Measurements from ENCODE around the gene MAP7D1.
"Not testable (repeated sequence)": the region's sequence is repeated elsewhere in the genome, so short reads cannot be mapped to it uniquely, and the experiment has no call there.

MAP7D1 gene

GRCh38 chr1:36168514-36168913 lies 12.6 kb downstream of the MAP7D1 start:
- no peak for DNase-seq (ENCODE audit: low spot score)

GRCh38 chr1:36170643-36171412 lies 14.9 kb downstream of the MAP7D1 start:
- no peak for DNase-seq (ENCODE audit: low spot score)

GRCh38 chr1:36172017-36172747 lies 16.2 kb downstream of the MAP7D1 start:
- no peak for DNase-seq (ENCODE audit: low spot score)

- DNase-seq (ENCODE audit: low spot score): no peak
These were observed 17.0 kb downstream of the MAP7D1 start for GRCh38 chr1:36172983-36173382.

GRCh38 chr1:36174713-36175112 lies 18.8 kb downstream of the MAP7D1 start:
- DNase-seq (ENCODE audit: low spot score): no peak

- peak; percentile 82 for DNase-seq (ENCODE audit: low spot score)
These were observed 19.5 kb downstream of the MAP7D1 start for GRCh38 chr1:36175137-36176095.

GRCh38 chr1:36176106-36176949 lies 20.4 kb downstream of the MAP7D1 start:
- no peak for DNase-seq (ENCODE audit: low spot score)

- no peak for DNase-seq (ENCODE audit: low spot score)
These were observed 21.9 kb downstream of the MAP7D1 start for GRCh38 chr1:36177589-36178431.

GRCh38 chr1:36178471-36179219 lies 22.7 kb downstream of the MAP7D1 start:
- no peak for DNase-seq (ENCODE audit: low spot score)

GRCh38 chr1:36179220-36179600 lies 23.2 kb downstream of the MAP7D1 start:
- DNase-seq (ENCODE audit: low spot score): no peak

- DNase-seq (ENCODE audit: low spot score): no peak
These were observed 26.8 kb downstream of the MAP7D1 start for GRCh38 chr1:36182734-36183133.

GRCh38 chr1:36183309-36183856 lies 27.4 kb downstream of the MAP7D1 start:
- no peak for DNase-seq (ENCODE audit: low spot score)

- DNase-seq (ENCODE audit: low spot score): peak; percentile 91
These were observed 32.0 kb downstream of the MAP7D1 start for GRCh38 chr1:36187800-36188593.

GRCh38 chr1:36196805-36197204 lies 40.8 kb downstream of the MAP7D1 start:
- not testable (repeated sequence) for DNase-seq (ENCODE audit: low spot score)

GRCh38 chr1:36198641-36199040 lies 42.7 kb downstream of the MAP7D1 start:
- no peak for DNase-seq (ENCODE audit: low spot score)

GRCh38 chr1:36199934-36200741 lies 44.2 kb downstream of the MAP7D1 start:
- no peak for DNase-seq (ENCODE audit: low spot score)

GRCh38 chr1:36203027-36203553 lies 47.1 kb downstream of the MAP7D1 start:
- no peak for DNase-seq (ENCODE audit: low spot score)

Measured in NAMALWA (cell line).